CD4-positive, alpha-beta T cell treated with Interleukin-4 for 4 hours (primary cell): ENCODE data around the gene GTPBP10.
A peak's percentile ranks its signal among the peaks of the same experiment; 100 is the strongest.

ENCODE experiments used
- DNase-seq: peaks from one replicate; pipeline ENCODE4 v3.0.0-alpha.2; 2020

Gene GTPBP10

GRCh38 chr7:90383861-90384260 lies 37.3 kb downstream of the GTPBP10 start:
- DNase-seq = no peak

DNA sequence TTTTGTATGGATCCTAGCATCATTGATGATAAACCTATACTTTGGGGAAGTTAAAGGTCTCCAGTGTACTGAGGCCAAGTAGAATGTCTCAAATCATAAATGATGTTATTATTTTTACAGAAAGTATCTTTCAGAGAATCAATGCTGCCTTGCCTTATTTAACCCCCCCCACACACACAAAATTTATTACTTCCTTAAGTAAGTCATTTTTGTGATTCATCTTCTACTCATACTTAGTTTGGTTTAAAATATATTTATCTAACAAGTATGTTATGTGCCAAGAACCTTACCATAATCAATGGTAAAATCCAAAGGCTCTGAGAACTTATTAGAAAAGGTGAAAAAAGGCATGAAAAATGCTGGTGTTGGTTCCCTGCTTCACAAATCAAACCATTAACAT lies 37.9 kb downstream of the GTPBP10 start:
- DNase-seq = no peak

DNA sequence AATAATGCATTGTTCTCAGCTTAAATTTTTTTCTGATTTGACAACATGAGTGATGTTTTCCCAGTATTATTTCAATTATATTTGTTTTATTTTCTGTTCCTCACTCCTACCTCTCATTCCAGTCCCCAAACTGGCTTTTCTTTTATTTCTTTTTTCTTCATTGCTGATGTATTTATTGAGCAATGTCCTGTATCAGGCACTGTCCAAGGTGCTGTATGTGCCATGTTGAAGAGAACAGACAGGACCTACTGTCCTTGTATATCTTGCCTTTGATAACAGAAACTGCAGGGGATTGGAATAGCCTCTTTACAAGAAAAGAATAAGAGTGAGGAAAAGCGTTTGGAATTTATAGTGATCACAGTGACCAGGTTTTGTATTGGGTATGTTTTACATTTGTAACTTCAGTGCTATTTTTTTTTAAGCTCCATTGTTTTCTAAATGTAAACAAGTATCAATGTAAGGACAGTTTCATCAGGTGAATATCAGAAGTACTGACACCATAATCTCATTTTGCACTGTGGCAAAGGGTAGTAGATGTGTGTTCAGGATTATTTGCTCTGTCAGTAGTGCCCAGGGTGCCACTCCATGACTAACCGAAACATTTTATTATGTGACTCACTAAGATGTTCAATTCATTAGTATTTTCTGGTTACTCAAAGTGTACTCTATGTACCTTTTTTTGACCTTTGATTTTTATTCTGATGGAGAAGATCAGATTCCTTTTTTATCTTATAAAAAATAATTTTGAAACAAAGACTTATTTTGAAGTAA lies 41.1 kb downstream of the GTPBP10 start:
- no peak for DNase-seq

DNA sequence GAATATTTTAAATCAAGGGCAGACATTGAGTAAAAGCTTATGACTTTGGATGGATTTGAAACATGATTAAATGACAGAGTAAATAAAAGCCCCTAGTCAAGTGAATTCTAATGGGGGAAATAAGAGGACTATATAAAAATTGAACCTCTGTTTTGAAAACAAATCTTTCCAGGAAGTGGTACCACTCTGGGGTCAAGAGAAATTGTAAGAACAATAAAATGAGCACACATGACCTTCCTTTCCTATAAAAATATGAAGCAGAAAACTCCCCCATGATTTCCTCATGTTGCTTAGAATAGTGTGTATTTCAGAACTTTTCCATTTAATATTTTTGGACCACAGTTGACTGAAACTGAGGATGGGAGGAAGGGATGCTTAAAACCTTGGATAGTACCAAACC lies 44.4 kb downstream of the GTPBP10 start:
- DNase-seq = no peak

DNA sequence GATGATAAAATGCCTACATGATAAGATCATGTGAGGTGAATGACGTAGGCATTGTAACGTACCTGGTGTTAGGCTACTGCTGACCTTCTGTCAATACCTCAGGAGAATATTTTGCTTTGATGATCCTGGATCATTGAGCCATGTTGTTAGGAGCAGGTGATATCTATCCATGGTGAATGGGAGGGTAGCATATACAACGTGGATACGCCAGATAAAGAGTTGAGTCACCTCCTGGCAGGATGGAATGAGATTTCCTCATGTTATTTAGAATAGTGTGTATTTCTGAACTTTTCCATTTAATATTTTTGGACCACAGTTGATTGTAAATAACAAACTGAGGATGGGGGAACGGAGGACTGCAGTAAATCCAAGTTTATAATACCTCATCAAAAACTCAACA lies 45.0 kb downstream of the GTPBP10 start:
- DNase-seq = no peak

GRCh38 chr7:90396420-90396819 lies 49.9 kb downstream of the GTPBP10 start:
- DNase-seq = no peak

GRCh38 chr7:90401989-90402388 lies 55.5 kb downstream of the GTPBP10 start:
- no peak for DNase-seq

DNA sequence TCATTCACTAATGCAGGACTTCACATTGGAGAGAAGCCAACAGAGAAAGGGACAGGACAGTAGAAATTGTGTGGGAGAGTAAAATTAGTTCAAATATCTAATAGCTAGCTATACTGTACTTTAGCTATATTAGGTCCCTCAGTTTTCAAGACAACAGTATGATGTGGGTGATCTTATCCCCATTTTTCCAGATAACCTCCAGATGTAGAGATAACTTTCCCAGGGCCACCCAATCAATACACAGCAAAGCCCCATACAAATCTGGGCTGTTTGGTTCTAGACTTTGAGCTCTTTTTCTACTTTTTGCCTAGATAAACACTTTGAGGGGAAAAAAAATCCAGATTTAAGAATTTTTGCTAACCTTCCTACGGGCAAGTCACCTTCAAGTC lies 56.3 kb downstream of the GTPBP10 start:
- no peak for DNase-seq

- peak; percentile 73 for DNase-seq
Observed at GRCh38 chr7:90403174-90404113, 56.9 kb downstream of the GTPBP10 start, which contains the start of gene CLDN12. Gene CLDN12, plus strand, starts transcription at chr7:90403461. Its CDS starts 9,216 bp downstream, at chr7:90412677.

DNA sequence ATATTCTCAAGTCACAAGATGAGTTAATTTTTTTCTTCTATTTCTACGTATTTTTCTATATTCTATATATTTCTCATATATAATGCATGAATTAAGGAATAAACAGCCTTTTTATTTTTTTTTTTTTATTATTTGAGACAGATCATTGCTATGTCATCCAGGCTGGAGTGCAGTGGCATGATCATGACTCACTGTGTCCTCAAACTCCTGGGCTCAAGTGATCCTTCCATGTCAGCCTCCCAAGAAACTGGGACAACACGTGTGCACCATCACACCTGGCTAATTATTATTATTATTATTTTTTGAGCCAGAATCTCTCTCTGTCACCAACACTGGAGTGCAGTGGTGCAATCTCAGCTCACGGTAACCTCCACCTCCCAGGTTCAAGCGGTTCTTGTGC lies 58.3 kb downstream of the GTPBP10 start:
- DNase-seq = no peak

- no peak for DNase-seq
Observed at GRCh38 chr7:90407484-90407821, 60.9 kb downstream of the GTPBP10 start.

DNA sequence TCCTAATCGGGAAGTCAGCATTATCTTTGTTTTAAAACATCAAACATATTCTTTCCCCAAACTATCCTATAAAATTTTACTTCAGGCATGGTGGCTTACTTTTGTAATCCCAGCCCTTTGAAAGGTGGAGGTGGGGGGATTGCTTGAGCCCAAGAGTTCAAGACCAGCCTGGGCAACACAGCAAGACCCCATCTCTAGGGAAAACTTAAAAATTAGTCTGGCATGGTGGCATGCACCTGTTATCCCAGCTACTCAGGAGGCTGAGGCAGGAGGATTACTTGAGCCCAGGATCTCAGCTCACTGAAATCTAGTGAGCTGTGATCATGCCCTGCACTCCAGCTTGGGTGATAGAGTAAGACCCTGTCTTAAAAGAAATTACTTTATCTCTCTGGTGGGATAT lies 61.6 kb downstream of the GTPBP10 start:
- no peak for DNase-seq

GRCh38 chr7:90409667-90410066 lies 63.2 kb downstream of the GTPBP10 start:
- no peak for DNase-seq

GRCh38 chr7:90411510-90411909 lies 65.0 kb downstream of the GTPBP10 start:
- DNase-seq = no peak

DNA sequence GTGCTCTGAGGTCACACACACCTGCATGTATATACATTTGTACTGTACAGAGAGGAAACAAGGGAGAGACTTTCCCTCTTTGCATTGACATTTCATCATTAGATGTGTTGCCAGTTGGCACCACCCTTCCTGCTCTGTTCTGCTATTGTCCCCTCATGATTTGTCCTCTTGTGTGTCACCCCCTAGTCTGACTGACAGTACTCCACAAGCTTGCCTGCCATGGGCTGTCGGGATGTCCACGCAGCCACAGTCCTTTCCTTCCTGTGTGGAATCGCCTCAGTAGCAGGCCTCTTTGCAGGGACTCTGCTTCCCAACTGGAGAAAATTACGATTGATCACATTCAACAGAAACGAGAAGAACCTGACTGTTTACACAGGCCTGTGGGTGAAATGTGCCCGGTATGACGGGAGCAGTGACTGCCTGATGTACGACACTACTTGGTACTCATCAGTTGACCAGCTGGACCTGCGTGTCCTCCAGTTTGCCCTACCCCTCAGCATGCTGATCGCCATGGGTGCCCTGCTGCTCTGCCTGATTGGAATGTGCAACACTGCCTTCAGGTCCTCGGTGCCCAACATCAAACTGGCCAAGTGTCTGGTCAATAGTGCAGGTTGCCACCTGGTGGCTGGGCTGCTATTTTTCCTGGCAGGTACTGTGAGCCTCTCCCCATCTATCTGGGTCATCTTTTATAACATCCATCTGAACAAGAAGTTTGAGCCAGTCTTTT lies 66.1 kb downstream of the GTPBP10 start:
- no peak for DNase-seq

DNA sequence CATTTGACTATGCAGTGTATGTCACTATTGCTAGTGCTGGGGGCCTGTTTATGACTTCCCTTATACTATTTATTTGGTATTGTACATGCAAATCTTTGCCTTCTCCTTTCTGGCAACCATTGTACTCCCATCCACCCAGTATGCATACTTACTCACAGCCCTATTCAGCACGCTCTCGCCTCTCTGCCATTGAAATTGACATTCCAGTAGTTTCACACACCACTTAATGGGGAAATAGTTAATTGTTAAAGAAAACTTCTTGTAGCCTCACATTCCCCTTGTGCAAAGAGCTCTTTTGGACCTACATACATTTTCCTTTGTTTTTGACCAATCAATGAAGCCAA lies 66.6 kb downstream of the GTPBP10 start:
- DNase-seq = no peak

GRCh38 chr7:90421651-90422050 lies 75.1 kb downstream of the GTPBP10 start:
- DNase-seq = no peak

DNA sequence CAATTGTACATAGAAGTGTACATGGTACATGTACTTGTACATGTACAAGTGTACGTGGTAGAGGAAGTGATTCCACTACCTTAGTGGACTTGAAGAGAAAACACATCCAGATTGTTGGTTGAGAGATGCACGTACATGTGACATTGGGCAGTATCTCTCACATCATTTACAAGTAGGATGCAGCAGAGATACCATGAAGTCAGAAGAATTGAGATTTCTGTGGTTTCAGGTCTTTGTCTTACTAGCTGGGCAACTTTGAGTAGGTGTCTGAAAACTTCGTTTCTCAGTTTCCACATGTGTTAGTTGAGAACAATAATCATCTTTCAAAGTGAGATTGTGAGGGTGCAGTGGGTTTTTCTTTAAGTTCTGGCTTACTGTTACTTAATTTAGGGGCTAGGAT lies 78.2 kb downstream of the GTPBP10 start:
- no peak for DNase-seq

DNA sequence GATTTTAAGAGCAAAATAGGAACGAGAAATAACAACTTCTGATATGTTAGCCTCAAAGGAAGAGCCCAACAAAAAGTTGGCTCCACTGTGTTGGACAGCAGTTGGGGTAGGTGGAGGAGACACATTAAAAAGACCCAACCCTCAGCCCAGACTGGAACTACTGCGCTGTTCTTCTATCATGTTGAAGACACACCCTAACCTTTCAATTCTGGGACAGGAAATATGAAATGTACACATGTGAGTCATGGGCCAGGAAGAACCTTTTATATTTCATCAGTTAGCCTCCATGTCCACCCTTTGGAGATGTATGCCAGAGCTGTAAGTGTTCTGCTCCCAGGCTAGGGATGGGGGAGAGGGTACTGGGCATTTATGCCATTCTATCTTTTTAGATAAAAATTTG lies 78.9 kb downstream of the GTPBP10 start:
- DNase-seq = no peak

GRCh38 chr7:90430614-90431460 lies 84.3 kb downstream of the GTPBP10 start:
- no peak for DNase-seq

- no peak for DNase-seq
Observed at GRCh38 chr7:90432752-90433151, 86.2 kb downstream of the GTPBP10 start.

GRCh38 chr7:90433221-90433620 lies 86.7 kb downstream of the GTPBP10 start:
- no peak for DNase-seq
